GM12892 (cell line): ENCODE data around the gene MYADML2.

Experiments used
- POLR2A ChIP-seq: IDR thresholded peaks from 2 replicates; pipeline ENCODE4 v1.6.1; 2011; ENCODE audit warnings: low read depth, low read length, control low read depth
- POLR2AphosphoS5 ChIP-seq: IDR thresholded peaks from 2 replicates; pipeline ENCODE4 v1.6.1; 2011; ENCODE audit warnings: low read depth, low read length, control low read depth
- TAF1 ChIP-seq: IDR thresholded peaks from 2 replicates; pipeline ENCODE4 v1.6.1; 2011; ENCODE audit warnings: low read depth, mild to moderate bottlenecking, control low read depth, low read length, borderline replicate concordance

- TF ChIP-seq POLR2A = no peak
- TF ChIP-seq POLR2AphosphoS5 = no peak
- TF ChIP-seq TAF1 = no peak
These were observed 43.6 kb downstream of the MYADML2 start for GRCh38 chr17:81903415-81903831.
